HG02870 (cell line): ENCODE measurements around the gene IRF2BPL.

Experiments
- ATAC-seq: cut with Tn5 transposase; IDR thresholded peaks from one replicate; pipeline ENCODE4 v1.9.1; 2021; ENCODE audit warnings: mild to moderate bottlenecking, moderate library complexity; ENCODE audit not compliant: unreplicated experiment

IRF2BPL gene

GRCh38 chr14:77014004-77014604 lies 14.4 kb downstream of the IRF2BPL start:
- no peak for ATAC-seq

- ATAC-seq: no peak
Measured at GRCh38 chr14:77012193-77012765, 16.2 kb downstream of the IRF2BPL start.

- ATAC-seq: no peak
Measured at GRCh38 chr14:77011245-77011644, 17.3 kb downstream of the IRF2BPL start.

GRCh38 chr14:77009014-77009413 lies 19.5 kb downstream of the IRF2BPL start:
- no peak for ATAC-seq

- no peak for ATAC-seq
Measured at GRCh38 chr14:77008541-77008940, 20.0 kb downstream of the IRF2BPL start.

- ATAC-seq: no peak
Measured at GRCh38 chr14:77007975-77008421, 20.5 kb downstream of the IRF2BPL start.

- ATAC-seq: no peak
Measured at GRCh38 chr14:77007183-77007974, 21.1 kb downstream of the IRF2BPL start.

GRCh38 chr14:77006132-77006531 lies 22.4 kb downstream of the IRF2BPL start:
- no peak for ATAC-seq

- ATAC-seq: no peak
Measured at GRCh38 chr14:77005559-77005958, 22.9 kb downstream of the IRF2BPL start.

GRCh38 chr14:77004711-77005460 lies 23.6 kb downstream of the IRF2BPL start:
- no peak for ATAC-seq

GRCh38 chr14:77003960-77004710 lies 24.4 kb downstream of the IRF2BPL start:
- ATAC-seq: no peak

GRCh38 chr14:77002889-77003288 lies 25.6 kb downstream of the IRF2BPL start:
- ATAC-seq: no peak

GRCh38 chr14:77002335-77002734 lies 26.2 kb downstream of the IRF2BPL start:
- ATAC-seq: no peak

- ATAC-seq: no peak
Measured at GRCh38 chr14:77000340-77001270, 27.9 kb downstream of the IRF2BPL start.

GRCh38 chr14:76998910-76999309 lies 29.6 kb downstream of the IRF2BPL start:
- no peak for ATAC-seq

- ATAC-seq: no peak
Measured at GRCh38 chr14:76997257-76997970, 31.1 kb downstream of the IRF2BPL start.

- no peak for ATAC-seq
Measured at GRCh38 chr14:76996563-76997146, 31.9 kb downstream of the IRF2BPL start.

- no peak for ATAC-seq
Measured at GRCh38 chr14:76995279-76996035, 33.1 kb downstream of the IRF2BPL start.
